Measurements from ENCODE around the gene ALPG.

ALPG gene

DNA sequence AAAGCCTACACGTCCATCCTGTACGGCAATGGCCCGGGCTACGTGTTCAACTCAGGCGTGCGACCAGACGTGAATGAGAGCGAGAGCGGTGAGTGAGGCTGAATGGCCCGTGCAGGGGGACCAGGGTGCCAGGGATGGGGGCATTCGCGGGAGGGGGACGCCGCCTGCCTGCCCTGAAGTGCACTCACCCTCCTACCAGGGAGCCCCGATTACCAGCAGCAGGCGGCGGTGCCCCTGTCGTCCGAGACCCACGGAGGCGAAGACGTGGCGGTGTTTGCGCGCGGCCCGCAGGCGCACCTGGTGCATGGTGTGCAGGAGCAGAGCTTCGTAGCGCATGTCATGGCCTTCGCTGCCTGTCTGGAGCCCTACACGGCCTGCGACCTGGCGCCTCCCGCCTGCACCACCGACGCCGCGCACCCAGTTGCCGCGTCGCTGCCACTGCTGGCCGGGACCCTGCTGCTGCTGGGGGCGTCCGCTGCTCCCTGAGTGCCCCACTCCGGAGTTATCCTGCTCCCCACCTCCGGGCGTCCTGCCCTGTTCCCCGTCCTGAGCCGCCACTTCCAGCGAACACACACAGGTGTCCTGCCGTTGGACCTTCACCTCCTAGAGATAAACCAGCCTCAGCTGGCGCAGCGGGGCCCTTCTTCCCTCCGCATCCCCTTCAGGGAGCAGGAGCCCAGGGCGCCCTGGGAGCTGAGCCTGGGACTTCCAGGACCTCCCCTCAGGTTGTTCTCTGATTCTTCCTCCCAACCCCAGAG is 52.2 kb downstream of the ALPG start:
- peaks cover 18% of the 10 kb centered on the region for H3K27me3 ChIP-seq (ENCODE audit: insufficient read depth, poor library complexity, severe bottlenecking)
- no peak for TF ChIP-seq CTCF (IDR thresholded peaks at IDR 0.05; ENCODE audit: poor library complexity, severe bottlenecking)
- no peak overlapping the region for H3K4me3 ChIP-seq (ENCODE audit: severe bottlenecking)
- H3K4me1 ChIP-seq (ENCODE audit: insufficient read depth, poor library complexity, severe bottlenecking): no peaks in the 10 kb centered on the region
- no peaks in the 10 kb centered on the region for H3K9me3 ChIP-seq (ENCODE audit: severe bottlenecking)
- DNase-seq (ENCODE audit: low spot score) (no peak), ATAC-seq (ENCODE audit: low read depth) (no peak)
- H3K36me3 ChIP-seq (ENCODE audit: low read depth): no peaks in the 10 kb centered on the region
- H3K27ac ChIP-seq (ENCODE audit: poor library complexity, severe bottlenecking): no peak overlapping the region

- DNase-seq (ENCODE audit: low spot score): no peak
- no peak overlapping the region for H3K4me3 ChIP-seq (ENCODE audit: severe bottlenecking)
- no peak overlapping the region for H3K27ac ChIP-seq (ENCODE audit: poor library complexity, severe bottlenecking)
- H3K9me3 ChIP-seq (ENCODE audit: severe bottlenecking): no peaks in the 10 kb centered on the region
- peaks cover 18% of the 10 kb centered on the region for H3K27me3 ChIP-seq (ENCODE audit: insufficient read depth, poor library complexity, severe bottlenecking)
- no peak for TF ChIP-seq CTCF (IDR thresholded peaks at IDR 0.05; ENCODE audit: poor library complexity, severe bottlenecking)
- no peaks in the 10 kb centered on the region for H3K4me1 ChIP-seq (ENCODE audit: insufficient read depth, poor library complexity, severe bottlenecking)
- no peaks in the 10 kb centered on the region for H3K36me3 ChIP-seq (ENCODE audit: low read depth)
- no peak for ATAC-seq (ENCODE audit: low read depth)
These were observed 52.9 kb downstream of the ALPG start for GRCh38 chr2:232459419-232460035.

GRCh38 chr2:232460171-232460570 is 53.5 kb downstream of the ALPG start:
- H3K9me3 ChIP-seq (ENCODE audit: severe bottlenecking): no peaks in the 10 kb centered on the region
- H3K4me3 ChIP-seq (ENCODE audit: severe bottlenecking): no peak overlapping the region
- no peak overlapping the region for H3K27ac ChIP-seq (ENCODE audit: poor library complexity, severe bottlenecking)
- ATAC-seq (ENCODE audit: low read depth) (no peak), DNase-seq (ENCODE audit: low spot score) (no peak)
- H3K4me1 ChIP-seq (ENCODE audit: insufficient read depth, poor library complexity, severe bottlenecking): no peaks in the 10 kb centered on the region
- no peaks in the 10 kb centered on the region for H3K36me3 ChIP-seq (ENCODE audit: low read depth)
- TF ChIP-seq CTCF (IDR thresholded peaks at IDR 0.05; ENCODE audit: poor library complexity, severe bottlenecking): no peak
- peaks cover 18% of the 10 kb centered on the region for H3K27me3 ChIP-seq (ENCODE audit: insufficient read depth, poor library complexity, severe bottlenecking)

All from RWPE2 (cell line).